CD4-positive, alpha-beta memory T cell (primary cell): ENCODE data around the gene GALK2. TPM values are rescaled to one million over a fixed set of nuclear protein-coding genes. Genes with fewer than 3 reads are reported as not detected.

Experiments
- CTCF ChIA-PET: fragments of 350-600 bp; sonication (Branson Sonifier 250); formaldehyde crosslinking; loops from one replicate; lab custom pipeline; 2021; ENCODE audit warnings: inconsistent platforms; ENCODE audit not compliant: partially characterized antibody; lab: Charles Lee
- POLR2A ChIA-PET: fragments of 350-600 bp; sonication (Branson Sonifier 250); formaldehyde crosslinking; loops from one replicate; lab custom pipeline; 2021; ENCODE audit not compliant: partially characterized antibody; lab: Charles Lee
- DNase-seq, 5 donors: peaks; one replicate each; pipeline versions ENCODE4 v3.0.0 to v3.0.0-alpha.2; 2020 to 2022; ENCODE audit warnings: mixed read lengths in 1 of 5
- H3K27ac ChIP-seq: one replicate; pipeline ENCODE4 v1.7.0; 2013; ENCODE audit warnings: low read depth, low read length
- H3K27me3 ChIP-seq: 2 replicates; pipeline ENCODE4 v1.7.0; 2013; ENCODE audit warnings: mild to moderate bottlenecking, low read length, moderate library complexity; ENCODE audit not compliant: insufficient read depth
- H3K36me3 ChIP-seq: 2 replicates; pipeline ENCODE4 v1.7.0; 2013; ENCODE audit warnings: mild to moderate bottlenecking, low read length, moderate library complexity; ENCODE audit not compliant: insufficient read depth
- H3K4me1 ChIP-seq: 2 replicates; pipeline ENCODE4 v1.7.0; 2013; ENCODE audit warnings: mild to moderate bottlenecking, low read length, moderate library complexity; ENCODE audit not compliant: insufficient read depth
- H3K4me3 ChIP-seq, 2 donors: one replicate each; pipeline ENCODE4 v1.7.0; 2013; ENCODE audit warnings: low read length in 2 of 2, mild to moderate bottlenecking in 1 of 2
- H3K9me3 ChIP-seq, 2 donors: one replicate each; pipeline ENCODE4 v1.7.0; 2013; ENCODE audit warnings: low read length in 2 of 2, control low read depth in 1 of 2; ENCODE audit not compliant: control insufficient read depth in 1 of 2
- H3K27ac Mint-ChIP-seq, 7 donors: one replicate each; pipeline ENCODE4 v1.8.0; 2020 to 2021; ENCODE audit warnings: mixed read lengths in 7 of 7, mild to moderate bottlenecking in 6 of 7, inconsistent platforms in 3 of 7, moderate library complexity in 3 of 7
- H3K27me3 Mint-ChIP-seq, 2 donors: one replicate each; pipeline ENCODE4 v1.8.0; 2020 to 2021; ENCODE audit warnings: mixed read lengths in 2 of 2
- H3K36me3 Mint-ChIP-seq, 2 donors: one replicate each; pipeline ENCODE4 v1.8.0; 2020 to 2021; ENCODE audit warnings: mixed read lengths in 2 of 2, inconsistent platforms in 1 of 2, mild to moderate bottlenecking in 1 of 2
- H3K4me1 Mint-ChIP-seq, 4 donors: one replicate each; pipeline ENCODE4 v1.8.0; 2020 to 2021; ENCODE audit warnings: mixed read lengths in 4 of 4, mild to moderate bottlenecking in 1 of 4
- H3K4me3 Mint-ChIP-seq, 8 donors: one replicate each; pipeline ENCODE4 v1.8.0; 2020 to 2021; ENCODE audit warnings: mixed read lengths in 8 of 8, mild to moderate bottlenecking in 7 of 8, moderate library complexity in 6 of 8, inconsistent platforms in 3 of 8
- H3K9me3 Mint-ChIP-seq, 8 donors: one replicate each; pipeline ENCODE4 v1.8.0; 2020 to 2021; ENCODE audit warnings: mixed read lengths in 8 of 8, mild to moderate bottlenecking in 5 of 8, inconsistent platforms in 3 of 8, moderate library complexity in 1 of 8
- intact Hi-C: fragments of 100-400 bp; cut with micrococcal nuclease; formaldehyde crosslinking; loops from one replicate; pipeline ENCODE4 v1.15.1; 2023
- polyA plus RNA-seq, 2 donors: library from polyadenylated mRNA; unstranded; fragments of 300-500 nt; fragmentation: Illumina TruSeq; gene quantifications; one replicate each; pipeline ENCODE4 v1.2.3, GENCODE V29; 2021
- total RNA-seq, 2 experiments: library from RNA; stranded (reverse); gene quantifications; one replicate each; pipeline ENCODE4 v1.2.3, GENCODE V29; 2021

GALK2 gene
- total and polyA plus RNA-seq, 4 experiments from 2014 or later: 25.4 to 31.5 (median 30.8) TPM

- intact Hi-C loops: no loop called here
- Mint-ChIP-seq H3K27ac (peak overlapping the region in 1 of 7 donors; percentile 20), H3K4me3 (no peak overlapping the region), H3K4me1 (peaks cover 0 to 18% (median 5%) of the 10 kb centered on the region in 4 donors), H3K27me3 (no peaks in the 10 kb centered on the region), H3K36me3 (peaks cover 81 to 82% of the 10 kb centered on the region in 2 donors), H3K9me3 (peaks cover 0 to 1% (median 0%) of the 10 kb centered on the region in 8 donors)
- no peak for DNase-seq
- Histone ChIP-seq H3K9me3 (no peaks in the 10 kb centered on the region), H3K27ac (no peak overlapping the region), H3K4me3 (no peak overlapping the region), H3K36me3 (peaks cover 26% of the 10 kb centered on the region), H3K4me1 (no peaks in the 10 kb centered on the region), H3K27me3 (no peaks in the 10 kb centered on the region)
- ChIA-PET CTCF (no interaction called here), POLR2A (interaction anchor here (1.9 kb wide), 1 partner anchor 411 kb away, joined by 4 read pairs; the partner anchor contains the start of gene EID1)
Measured at GRCh38 chr15:49288391-49288790, 118.3 kb downstream of the GALK2 start.

- no peaks in the 10 kb centered on the region for H3K27me3 ChIP-seq
- H3K4me1 Mint-ChIP-seq: peaks cover 0 to 12% (median 4%) of the 10 kb centered on the region in 4 donors
- peaks cover 22% of the 10 kb centered on the region for H3K36me3 ChIP-seq
- peaks cover 77 to 79% of the 10 kb centered on the region in 2 donors for H3K36me3 Mint-ChIP-seq
- H3K27ac Mint-ChIP-seq: no peak overlapping the region
- H3K27ac ChIP-seq: no peak overlapping the region
- no peaks in the 10 kb centered on the region for H3K27me3 Mint-ChIP-seq
- H3K9me3 Mint-ChIP-seq: no peaks in the 10 kb centered on the region
- intact Hi-C loops: no loop called here
- no peaks in the 10 kb centered on the region for H3K4me1 ChIP-seq
- POLR2A ChIA-PET: no interaction called here
- H3K9me3 ChIP-seq: no peaks in the 10 kb centered on the region
- H3K4me3 Mint-ChIP-seq: no peak overlapping the region
- CTCF ChIA-PET: no interaction called here
- no peak overlapping the region for H3K4me3 ChIP-seq
- DNase-seq: no peak
Measured at GRCh38 chr15:49290191-49290590, 120.1 kb downstream of the GALK2 start.

DNA sequence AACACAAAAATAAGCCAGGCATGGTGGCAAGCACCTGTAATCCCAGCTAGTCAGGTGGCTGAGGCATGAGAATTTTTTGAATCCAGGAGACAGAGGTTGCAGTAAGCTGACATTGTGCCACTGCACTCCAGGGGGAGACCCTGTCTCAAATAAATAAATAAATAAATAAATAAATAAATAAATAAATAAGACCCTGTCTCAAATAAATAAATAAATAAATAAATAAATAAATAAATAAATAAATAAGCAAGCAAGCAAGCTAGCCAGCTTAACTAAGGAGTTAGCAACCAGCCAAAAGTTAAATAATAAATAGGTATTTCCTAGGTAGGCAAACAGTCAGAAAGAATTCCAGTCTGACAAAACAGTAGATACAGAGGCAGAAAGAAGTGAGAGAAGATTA is 123.9 kb downstream of the GALK2 start:
- H3K4me3 Mint-ChIP-seq: no peak overlapping the region
- no peaks in the 10 kb centered on the region for H3K9me3 ChIP-seq
- H3K36me3 ChIP-seq: peaks cover 15% of the 10 kb centered on the region
- intact Hi-C loops: no loop called here
- H3K27me3 Mint-ChIP-seq: no peaks in the 10 kb centered on the region
- peaks cover 71 to 79% of the 10 kb centered on the region in 2 donors for H3K36me3 Mint-ChIP-seq
- no peak overlapping the region for H3K27ac ChIP-seq
- H3K4me3 ChIP-seq: no peak overlapping the region
- POLR2A ChIA-PET: interaction anchor here (1.4 kb wide), 1 partner anchor 9 kb away, joined by 5 read pairs; no protein-coding TSS in a partner anchor
- no peaks in the 10 kb centered on the region for H3K27me3 ChIP-seq
- no peak overlapping the region for H3K27ac Mint-ChIP-seq
- no peaks in the 10 kb centered on the region for H3K4me1 ChIP-seq
- peaks cover 0 to 2% (median 0%) of the 10 kb centered on the region in 8 donors for H3K9me3 Mint-ChIP-seq
- CTCF ChIA-PET: no interaction called here
- DNase-seq: no peak
- H3K4me1 Mint-ChIP-seq: peaks cover 5 to 20% (median 16%) of the 10 kb centered on the region in 4 donors

DNA sequence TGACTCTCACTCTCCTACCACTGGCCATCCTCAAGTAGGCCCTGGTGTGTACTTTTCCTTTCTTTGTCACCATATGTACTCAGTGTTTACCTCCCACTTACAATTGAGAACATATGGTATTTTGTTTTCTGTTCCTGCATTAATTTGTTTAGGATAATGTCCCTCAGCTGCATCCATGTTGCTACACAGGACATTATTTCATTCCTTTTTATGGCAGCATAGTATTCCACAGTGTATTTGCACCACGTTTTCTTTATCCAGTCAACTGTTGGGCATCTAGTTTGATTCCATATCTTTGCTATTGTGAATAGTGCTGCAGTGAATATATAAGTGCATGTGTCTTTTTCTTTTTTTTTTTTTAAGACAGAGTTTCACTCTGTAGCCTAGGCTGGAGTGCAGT is 126.2 kb downstream of the GALK2 start:
- intact Hi-C loops: no loop called here

GRCh38 chr15:49297584-49297983 is 127.5 kb downstream of the GALK2 start:
- no peaks in the 10 kb centered on the region for H3K27me3 Mint-ChIP-seq
- Histone ChIP-seq H3K4me3 (no peak overlapping the region), H3K9me3 (no peaks in the 10 kb centered on the region), H3K36me3 (peaks cover 7% of the 10 kb centered on the region), H3K4me1 (no peaks in the 10 kb centered on the region), H3K27ac (no peak overlapping the region), H3K27me3 (no peaks in the 10 kb centered on the region)
- POLR2A ChIA-PET: no interaction called here
- H3K9me3 Mint-ChIP-seq: peaks cover 0 to 3% (median 0%) of the 10 kb centered on the region in 8 donors
- CTCF ChIA-PET: no interaction called here
- H3K4me1 Mint-ChIP-seq: peaks cover 19 to 30% (median 26%) of the 10 kb centered on the region in 4 donors
- no peak for DNase-seq
- H3K27ac Mint-ChIP-seq: no peak overlapping the region
- intact Hi-C loops: no loop called here
- peaks cover 64 to 84% of the 10 kb centered on the region in 2 donors for H3K36me3 Mint-ChIP-seq
- H3K4me3 Mint-ChIP-seq: no peak overlapping the region

More for the DNA sequence above, 126.2 kb downstream of the GALK2 start:
- peaks cover 72 to 91% of the 10 kb centered on the region in 2 donors for H3K36me3 Mint-ChIP-seq
- H3K9me3 Mint-ChIP-seq: peaks cover 0 to 3% (median 0%) of the 10 kb centered on the region in 8 donors
- no peak overlapping the region for H3K4me3 ChIP-seq
- ChIA-PET POLR2A (no interaction called here), CTCF (no interaction called here)
- no peak overlapping the region for H3K27ac ChIP-seq
- H3K36me3 ChIP-seq: peaks cover 15% of the 10 kb centered on the region
- H3K4me1 Mint-ChIP-seq: peaks cover 19 to 30% (median 25%) of the 10 kb centered on the region in 4 donors
- no peaks in the 10 kb centered on the region for H3K4me1 ChIP-seq
- H3K9me3 ChIP-seq: no peaks in the 10 kb centered on the region
- no peaks in the 10 kb centered on the region for H3K27me3 ChIP-seq
- no peak for DNase-seq
- H3K27me3 Mint-ChIP-seq: no peaks in the 10 kb centered on the region
- no peak overlapping the region for H3K27ac Mint-ChIP-seq
- H3K4me3 Mint-ChIP-seq: no peak overlapping the region

- peaks cover 21 to 30% (median 26%) of the 10 kb centered on the region in 4 donors for H3K4me1 Mint-ChIP-seq
- H3K36me3 ChIP-seq: no peaks in the 10 kb centered on the region
- CTCF ChIA-PET: no interaction called here
- no peaks in the 10 kb centered on the region for H3K27me3 Mint-ChIP-seq
- peaks cover 0 to 3% (median 0%) of the 10 kb centered on the region in 8 donors for H3K9me3 Mint-ChIP-seq
- H3K4me3 Mint-ChIP-seq: no peak overlapping the region
- no peaks in the 10 kb centered on the region for H3K9me3 ChIP-seq
- H3K27ac ChIP-seq: no peak overlapping the region
- H3K27ac Mint-ChIP-seq: peak overlapping the region in 1 of 7 donors; percentile 61
- intact Hi-C loops: no loop called here
- H3K36me3 Mint-ChIP-seq: peaks cover 64 to 84% of the 10 kb centered on the region in 2 donors
- H3K27me3 ChIP-seq: no peaks in the 10 kb centered on the region
- POLR2A ChIA-PET: no interaction called here
- H3K4me3 ChIP-seq: no peak overlapping the region
- H3K4me1 ChIP-seq: no peaks in the 10 kb centered on the region
- no peak for DNase-seq
Measured at GRCh38 chr15:49300856-49301255, 130.8 kb downstream of the GALK2 start.

GRCh38 chr15:49301562-49301961 is 131.5 kb downstream of the GALK2 start:
- Histone ChIP-seq H3K27ac (no peak overlapping the region), H3K36me3 (no peaks in the 10 kb centered on the region), H3K4me1 (no peaks in the 10 kb centered on the region), H3K4me3 (no peak overlapping the region), H3K9me3 (no peaks in the 10 kb centered on the region), H3K27me3 (no peaks in the 10 kb centered on the region)
- Mint-ChIP-seq H3K9me3 (peaks cover 0 to 3% (median 0%) of the 10 kb centered on the region in 8 donors), H3K4me3 (peak overlapping the region in 1 of 8 donors; percentile 17), H3K27me3 (no peaks in the 10 kb centered on the region), H3K27ac (no peak overlapping the region), H3K4me1 (peaks cover 21 to 30% (median 26%) of the 10 kb centered on the region in 4 donors), H3K36me3 (peaks cover 64 to 83% of the 10 kb centered on the region in 2 donors)
- intact Hi-C loops: no loop called here
- ChIA-PET CTCF (interaction anchor here (0.6 kb wide), 1 partner anchor 241 kb away, joined by 3 read pairs; no protein-coding TSS in a partner anchor), POLR2A (no interaction called here)
- DNase-seq: no peak
